ENCODE results near the gene RAD51. TPM values are rescaled to one million over a fixed set of nuclear protein-coding genes. Genes with fewer than 3 reads are reported as not detected.

RAD51 gene
- total and polyA plus RNA-seq, 8 donors: 0.58 to 3.5 (median 2.0) TPM; not detected in 2

DNA sequence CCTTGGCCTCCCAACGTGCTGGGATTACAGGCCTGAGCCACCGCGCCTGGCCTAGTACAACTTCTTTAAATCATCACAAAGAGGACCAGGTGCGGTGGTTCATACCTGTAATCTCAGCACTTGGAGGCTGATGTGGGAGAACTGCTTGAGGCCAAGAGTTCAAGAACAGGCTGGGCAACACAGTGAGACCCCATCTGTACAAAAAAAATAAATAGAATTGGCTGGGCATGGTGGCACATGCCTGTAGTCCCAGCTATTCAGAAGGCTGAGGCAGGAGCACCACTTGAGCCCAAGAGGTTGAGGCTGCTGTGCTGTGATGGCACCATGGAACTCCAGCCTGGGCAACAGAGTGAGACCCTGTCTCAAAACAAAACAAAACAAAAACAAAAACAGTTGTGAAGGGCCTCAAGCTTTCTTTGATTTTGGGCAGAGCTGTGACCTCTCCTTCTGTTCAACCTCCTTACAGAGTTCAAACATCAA is 54.2 kb downstream of the RAD51 start:
- TF ChIP-seq POLR2AphosphoS5 (IDR thresholded peaks at IDR 0.05): no peak
- TF ChIP-seq EP300 (IDR thresholded peaks at IDR 0.05): no peak
- TF ChIP-seq, protein P1, sequence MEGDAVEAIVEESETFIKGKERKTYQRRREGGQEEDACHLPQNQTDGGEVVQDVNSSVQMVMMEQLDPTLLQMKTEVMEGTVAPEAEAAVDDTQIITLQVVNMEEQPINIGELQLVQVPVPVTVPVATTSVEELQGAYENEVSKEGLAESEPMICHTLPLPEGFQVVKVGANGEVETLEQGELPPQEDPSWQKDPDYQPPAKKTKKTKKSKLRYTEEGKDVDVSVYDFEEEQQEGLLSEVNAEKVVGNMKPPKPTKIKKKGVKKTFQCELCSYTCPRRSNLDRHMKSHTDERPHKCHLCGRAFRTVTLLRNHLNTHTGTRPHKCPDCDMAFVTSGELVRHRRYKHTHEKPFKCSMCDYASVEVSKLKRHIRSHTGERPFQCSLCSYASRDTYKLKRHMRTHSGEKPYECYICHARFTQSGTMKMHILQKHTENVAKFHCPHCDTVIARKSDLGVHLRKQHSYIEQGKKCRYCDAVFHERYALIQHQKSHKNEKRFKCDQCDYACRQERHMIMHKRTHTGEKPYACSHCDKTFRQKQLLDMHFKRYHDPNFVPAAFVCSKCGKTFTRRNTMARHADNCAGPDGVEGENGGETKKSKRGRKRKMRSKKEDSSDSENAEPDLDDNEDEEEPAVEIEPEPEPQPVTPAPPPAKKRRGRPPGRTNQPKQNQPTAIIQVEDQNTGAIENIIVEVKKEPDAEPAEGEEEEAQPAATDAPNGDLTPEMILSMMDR (IDR thresholded peaks at IDR 0.05): no peak
- 94 to 100% (median 96%) methylated on average over 4 of the region's 4 CpGs for WGBS, 5 donors
- peaks cover 33 to 83% (median 74%) of the 10 kb centered on the region in 4 donors for H3K36me3 ChIP-seq

DNA sequence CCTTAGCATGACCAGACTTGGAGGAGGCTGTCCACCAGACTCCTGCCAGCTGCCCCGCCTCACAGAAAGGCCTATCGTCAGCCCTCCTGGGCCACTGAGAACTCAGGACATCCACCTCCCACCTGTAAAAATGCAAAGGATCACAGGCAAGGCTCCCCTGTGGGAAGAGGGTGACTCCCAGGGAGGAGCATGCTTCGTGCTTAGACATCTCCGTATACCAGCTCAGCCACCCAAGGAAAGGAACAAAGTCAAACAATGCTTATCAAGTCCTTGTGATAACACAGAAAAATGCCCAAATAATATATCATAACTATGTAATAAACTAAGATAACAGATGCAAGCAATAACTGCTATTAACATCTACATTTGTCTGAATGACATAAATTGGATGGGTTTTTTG is 55.9 kb downstream of the RAD51 start:
- peaks cover 18 to 43% (median 30%) of the 10 kb centered on the region in 4 donors for H3K4me1 ChIP-seq
- H3K9me3 ChIP-seq: no peaks in the 10 kb centered on the region
- H3K36me3 ChIP-seq: peaks cover 25 to 66% (median 57%) of the 10 kb centered on the region in 4 donors
- H3K27me3 ChIP-seq: no peaks in the 10 kb centered on the region
- DNase-seq: no peak
- no peak overlapping the region for H3K4me3 ChIP-seq
- no peak overlapping the region for H3K27ac ChIP-seq
- intact Hi-C loops (cut with DNase I; ENCODE audit: low total_unique reads): no loop called here
- WGBS, 5 donors: 58 to 75% (median 67%) methylated on average over 3 to 4 of the region's 4 CpGs
- no peak for TF ChIP-seq POLR2A (IDR thresholded peaks at IDR 0.05)
- TF ChIP-seq, protein P1 (IDR thresholded peaks at IDR 0.05): no peak
- TF ChIP-seq POLR2AphosphoS5 (IDR thresholded peaks at IDR 0.05): no peak
- TF ChIP-seq EP300 (IDR thresholded peaks at IDR 0.05): no peak

More for the DNA sequence above, 54.2 kb downstream of the RAD51 start:
- no peak overlapping the region for H3K4me3 ChIP-seq
- no peak for DNase-seq
- H3K27me3 ChIP-seq: no peaks in the 10 kb centered on the region
- intact Hi-C loops (cut with DNase I; ENCODE audit: low total_unique reads): no loop called here
- H3K9me3 ChIP-seq: no peaks in the 10 kb centered on the region
- no peak overlapping the region for H3K27ac ChIP-seq
- peaks cover 15 to 39% (median 19%) of the 10 kb centered on the region in 4 donors for H3K4me1 ChIP-seq

DNA sequence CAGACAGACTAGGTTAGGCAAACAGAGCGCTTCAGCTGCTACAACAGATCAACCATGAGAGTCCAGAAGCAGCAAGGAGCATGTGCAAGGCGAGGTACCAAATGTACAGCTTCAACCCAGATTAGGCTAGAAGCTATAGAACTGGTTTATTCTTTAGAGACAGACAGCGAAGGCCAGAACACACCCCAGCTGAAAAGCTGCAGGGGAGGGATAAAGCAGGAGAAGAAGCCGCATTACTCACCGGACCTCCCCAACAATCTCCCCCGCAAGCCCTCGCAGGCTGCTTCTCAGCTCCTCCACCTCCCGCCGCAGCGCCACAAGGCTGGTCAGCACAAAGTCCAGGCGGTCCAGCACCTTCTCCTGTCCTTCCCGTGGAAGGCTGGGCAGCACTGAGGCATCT is 56.8 kb downstream of the RAD51 start:
- Histone ChIP-seq H3K4me1 (peaks cover 18 to 41% (median 30%) of the 10 kb centered on the region in 4 donors), H3K27me3 (no peaks in the 10 kb centered on the region), H3K27ac (no peak overlapping the region), H3K36me3 (peaks cover 25 to 64% (median 55%) of the 10 kb centered on the region in 4 donors), H3K4me3 (no peak overlapping the region), H3K9me3 (no peaks in the 10 kb centered on the region)
- intact Hi-C loops (cut with DNase I; ENCODE audit: low total_unique reads): no loop called here
- TF ChIP-seq POLR2AphosphoS5 (IDR thresholded peaks at IDR 0.05) (no peak), POLR2A (IDR thresholded peaks at IDR 0.05) (no peak), EP300 (IDR thresholded peaks at IDR 0.05) (no peak)
- TF ChIP-seq, protein P1 (IDR thresholded peaks at IDR 0.05): no peak
- no peak for DNase-seq
- 91 to 97% (median 94%) methylated on average over 9 to 12 of the region's 12 CpGs for whole genome bisulfite sequencing, 5 donors

DNA sequence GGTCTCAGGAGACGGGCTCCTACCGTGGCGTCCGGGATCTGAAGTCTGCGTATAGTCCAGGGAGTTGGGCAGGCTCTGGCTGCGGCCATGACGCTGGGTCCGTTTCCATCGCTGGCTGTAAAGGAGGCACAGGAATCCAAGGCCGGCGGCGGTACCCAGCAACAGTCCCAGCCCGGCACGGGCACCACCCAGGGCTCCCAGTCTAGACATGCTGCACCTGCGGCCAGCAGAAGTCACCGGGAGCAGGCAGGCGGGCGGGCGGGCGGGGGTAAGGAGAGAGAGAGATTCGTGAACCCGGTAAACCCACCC is 59.6 kb downstream of the RAD51 start:
- intact Hi-C loops (cut with DNase I; ENCODE audit: low total_unique reads): no loop called here

More for the DNA sequence above, 59.6 kb downstream of the RAD51 start:
- Histone ChIP-seq H3K27me3 (no peaks in the 10 kb centered on the region), H3K9me3 (no peaks in the 10 kb centered on the region), H3K4me1 (peaks cover 18 to 41% (median 30%) of the 10 kb centered on the region in 4 donors), H3K36me3 (peaks cover 12 to 36% (median 27%) of the 10 kb centered on the region in 4 donors), H3K27ac (peak overlapping the region; percentile 85 to 91 (median 88)), H3K4me3 (peak overlapping the region; percentile 70 to 93 (median 82))
- TF ChIP-seq, protein P1 (IDR thresholded peaks at IDR 0.05): no peak
- no peak for TF ChIP-seq EP300 (IDR thresholded peaks at IDR 0.05)
- 0 to 1% (median 0%) methylated on average over 9 to 22 of the region's 22 CpGs for WGBS, 5 donors
- peak; percentile 45 to 48 for DNase-seq
